ENCODE measurements around the gene RAB37. TPM values are rescaled to one million over a fixed set of nuclear protein-coding genes. Genes with fewer than 3 reads are reported as not detected.

The RAB37 gene
- total RNA-seq, 4 donors from 2014 or later, result under 0.01 to 5.0 (median 1.7) TPM

- Histone ChIP-seq H3K4me1 (no peaks in the 10 kb centered on the region), H3K4me3 (no peak overlapping the region), H3K27ac (no peak overlapping the region), H3K36me3 (no peaks in the 10 kb centered on the region), H3K9me3 (no peaks in the 10 kb centered on the region), H3K27me3 (no peaks in the 10 kb centered on the region)
- no peak for TF ChIP-seq CTCF (IDR thresholded peaks at IDR 0.05)
- TF ChIP-seq POLR2A (IDR thresholded peaks at IDR 0.05), result no peak
- intact Hi-C loops (cut with DNase I; ENCODE audit: low total_unique reads), result no loop called here
- no peak for DNase-seq
Observed at GRCh38 chr17:74795327-74796020, 58.4 kb downstream of the RAB37 start.

GRCh38 chr17:74796211-74796610 is 59.2 kb downstream of the RAB37 start:
- intact Hi-C loops (cut with DNase I; ENCODE audit: low total_unique reads), result no loop called here
- TF ChIP-seq POLR2A (IDR thresholded peaks at IDR 0.05), result no peak
- no peak for TF ChIP-seq CTCF (IDR thresholded peaks at IDR 0.05)
- no peak for DNase-seq
- no peaks in the 10 kb centered on the region for H3K27me3 ChIP-seq
- no peaks in the 10 kb centered on the region for H3K9me3 ChIP-seq
- H3K36me3 ChIP-seq, result no peaks in the 10 kb centered on the region
- H3K4me1 ChIP-seq, result no peaks in the 10 kb centered on the region
- no peak overlapping the region for H3K27ac ChIP-seq
- H3K4me3 ChIP-seq, result no peak overlapping the region

GRCh38 chr17:74796866-74797265 is 59.8 kb downstream of the RAB37 start:
- no peaks in the 10 kb centered on the region for H3K4me1 ChIP-seq
- H3K36me3 ChIP-seq, result no peaks in the 10 kb centered on the region
- TF ChIP-seq POLR2A (IDR thresholded peaks at IDR 0.05) (no peak), CTCF (IDR thresholded peaks at IDR 0.05) (no peak)
- no peaks in the 10 kb centered on the region for H3K9me3 ChIP-seq
- no peaks in the 10 kb centered on the region for H3K27me3 ChIP-seq
- no peak overlapping the region for H3K27ac ChIP-seq
- intact Hi-C loops (cut with DNase I; ENCODE audit: low total_unique reads), result no loop called here
- H3K4me3 ChIP-seq, result no peak overlapping the region
- no peak for DNase-seq

Small RNA genes within 50 kb of the gene (microRNA-seq; reads per million reads assigned to microRNA genes)
- 16.7 reads per million, percentile 28 among the genes with 10 or more reads in this experiment for gene MIR3615 (ENCODE audit: borderline microRNAs expressed, borderline replicate concordance)

Other genes with a start within 250 kb of the RAB37 start
- gene CD300LB, start 205.8 kb upstream of the RAB37 start, total RNA-seq, result under 1 TPM in 2 of 4 donors, not detected in 2; 0.48 to 0.59 TPM
- gene CD300C, start 191.1 kb upstream of the RAB37 start, total RNA-seq, result under 1 TPM in 2 of 4 donors, not detected in 2; 0.21 to 0.27 TPM
- not detected for gene CD300H, start 169.7 kb upstream of the RAB37 start, total RNA-seq
- gene CD300LD, start 145.0 kb upstream of the RAB37 start, total RNA-seq, result not detected
- gene CD300E, start 113.5 kb upstream of the RAB37 start, total RNA-seq, result under 1 TPM in 2 of 4 donors, not detected in 2; 0.07 to 0.88 TPM
- gene CD300LF, start 24.3 kb upstream of the RAB37 start, total RNA-seq, result under 1 TPM in 2 of 4 donors, not detected in 2; 0.27 to 0.41 TPM
- gene NHERF1, start 11.4 kb downstream of the RAB37 start, total RNA-seq, result 10 to 100 TPM in 3 of 4 donors, 1 to 10 TPM in 1; 3.3 to 16.9 (median 12.0) TPM
- 10 to 100 TPM in 3 of 4 donors, 1 to 10 TPM in 1; 5.4 to 53.3 (median 33.9) TPM for gene NAT9, start 39.1 kb downstream of the RAB37 start, total RNA-seq
- under 1 TPM in 2 of 4 donors, not detected in 2; 0.55 to 0.90 TPM for gene GRIN2C, start 122.6 kb downstream of the RAB37 start, total RNA-seq
- gene FDXR, start 135.7 kb downstream of the RAB37 start, total RNA-seq, result 10 to 100 TPM in 1 of 4 donors, 1 to 10 TPM in 2, not detected in 1; 5.1 to 13.4 (median 7.2) TPM
- not detected for gene FADS6, start 156.4 kb downstream of the RAB37 start, total RNA-seq
- gene USH1G, start 186.0 kb downstream of the RAB37 start, total RNA-seq, result 1 to 10 TPM in 2 of 4 donors, not detected in 2; 1.5 to 6.1 TPM
- under 1 TPM in 1 of 4 donors, not detected in 3; 0.46 TPM for gene OTOP2, start 187.0 kb downstream of the RAB37 start, total RNA-seq
- not detected for gene OTOP3, start 198.6 kb downstream of the RAB37 start, total RNA-seq
- 10 to 100 TPM in 2 of 4 donors, 1 to 10 TPM in 2; 4.4 to 46.2 (median 22.6) TPM for gene HID1, start 235.5 kb downstream of the RAB37 start, total RNA-seq